NCI-H1436 treated with DMSO at 0.1 percent for 48 hours (cell line): Measurements from ENCODE around the gene PRM1.
"Not testable (repeated sequence)": the region's sequence is repeated elsewhere in the genome, so short reads cannot be mapped to it uniquely, and the experiment has no call there.

Experiments used
- DNase-seq: peaks from one replicate; lab custom pipeline; 2025; lab: John Stamatoyannopoulos, UW

PRM1 gene

GRCh38 chr16:11298143-11298900, 17.2 kb upstream of the PRM1 start:
- no peak for DNase-seq

DNA sequence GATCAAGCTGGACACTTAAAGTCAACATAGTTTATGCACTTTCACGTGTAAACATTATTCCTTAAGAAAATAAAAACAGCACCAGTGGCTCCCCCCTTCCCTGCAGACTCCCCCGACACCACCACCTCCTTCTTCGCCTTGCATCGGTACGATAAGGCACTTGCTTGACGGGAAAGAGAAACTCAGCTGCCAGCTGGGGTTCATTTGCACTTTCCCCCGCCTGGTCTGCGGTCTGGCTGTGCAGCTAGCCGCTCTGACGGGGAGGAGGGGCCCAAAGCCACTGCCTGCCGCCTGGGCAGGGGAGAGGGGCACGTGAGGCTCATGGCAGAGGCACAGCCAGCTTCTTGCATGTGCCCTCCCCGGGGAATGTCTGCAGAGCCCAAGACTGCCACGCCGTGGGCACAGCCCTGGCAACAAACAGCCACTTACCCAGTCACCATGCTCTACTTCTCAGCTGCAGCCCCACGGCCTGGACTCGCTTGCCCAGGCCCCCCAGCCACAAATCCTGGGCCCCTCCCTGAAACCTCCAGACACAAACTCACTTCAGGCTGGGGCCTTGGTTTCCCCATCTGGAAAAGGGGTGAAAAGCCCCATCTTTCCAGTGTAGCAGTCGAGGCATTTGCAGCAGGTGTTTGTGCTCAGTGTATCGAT, 16.5 kb upstream of the PRM1 start:
- peak; percentile 63 for DNase-seq

GRCh38 chr16:11296706-11297491, 15.8 kb upstream of the PRM1 start:
- no peak for DNase-seq

GRCh38 chr16:11296351-11296705, 15.2 kb upstream of the PRM1 start:
- DNase-seq, result no peak

- DNase-seq, result no peak
Measured at GRCh38 chr16:11295672-11296071, 14.5 kb upstream of the PRM1 start.

GRCh38 chr16:11292076-11292748, 11.1 kb upstream of the PRM1 start:
- DNase-seq, result no peak

GRCh38 chr16:11291091-11291703, 10.1 kb upstream of the PRM1 start:
- no peak for DNase-seq

- DNase-seq, result no peak
Measured at GRCh38 chr16:11290102-11290893, 9.2 kb upstream of the PRM1 start.

GRCh38 chr16:11289696-11290095, 8.6 kb upstream of the PRM1 start:
- not testable (repeated sequence) for DNase-seq

GRCh38 chr16:11289202-11289601, 8.1 kb upstream of the PRM1 start:
- DNase-seq, result no peak

- no peak for DNase-seq
Measured at GRCh38 chr16:11285842-11286241, 4.7 kb upstream of the PRM1 start.

DNA sequence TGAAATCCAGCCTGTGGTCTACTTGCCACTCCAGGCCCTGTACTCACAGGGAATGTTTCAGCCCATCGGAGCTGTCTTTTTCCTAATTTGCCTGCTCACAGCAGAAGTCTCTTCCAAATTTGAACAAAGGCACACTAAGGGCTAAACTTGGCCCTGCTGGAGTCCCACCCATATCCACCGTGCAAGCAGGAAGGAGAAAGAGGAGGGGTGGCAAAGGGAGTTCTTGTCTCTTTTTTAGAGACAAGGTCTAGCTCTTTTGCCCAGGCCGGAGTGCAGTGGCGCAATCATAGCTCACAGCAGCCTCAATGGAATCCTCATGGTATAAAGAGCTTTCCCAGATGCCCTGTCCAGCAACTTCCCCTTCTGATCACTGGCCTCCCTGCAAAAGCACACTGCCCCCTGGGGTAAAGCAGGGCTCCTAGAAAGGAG, 2.7 kb upstream of the PRM1 start:
- DNase-seq, result no peak

DNA sequence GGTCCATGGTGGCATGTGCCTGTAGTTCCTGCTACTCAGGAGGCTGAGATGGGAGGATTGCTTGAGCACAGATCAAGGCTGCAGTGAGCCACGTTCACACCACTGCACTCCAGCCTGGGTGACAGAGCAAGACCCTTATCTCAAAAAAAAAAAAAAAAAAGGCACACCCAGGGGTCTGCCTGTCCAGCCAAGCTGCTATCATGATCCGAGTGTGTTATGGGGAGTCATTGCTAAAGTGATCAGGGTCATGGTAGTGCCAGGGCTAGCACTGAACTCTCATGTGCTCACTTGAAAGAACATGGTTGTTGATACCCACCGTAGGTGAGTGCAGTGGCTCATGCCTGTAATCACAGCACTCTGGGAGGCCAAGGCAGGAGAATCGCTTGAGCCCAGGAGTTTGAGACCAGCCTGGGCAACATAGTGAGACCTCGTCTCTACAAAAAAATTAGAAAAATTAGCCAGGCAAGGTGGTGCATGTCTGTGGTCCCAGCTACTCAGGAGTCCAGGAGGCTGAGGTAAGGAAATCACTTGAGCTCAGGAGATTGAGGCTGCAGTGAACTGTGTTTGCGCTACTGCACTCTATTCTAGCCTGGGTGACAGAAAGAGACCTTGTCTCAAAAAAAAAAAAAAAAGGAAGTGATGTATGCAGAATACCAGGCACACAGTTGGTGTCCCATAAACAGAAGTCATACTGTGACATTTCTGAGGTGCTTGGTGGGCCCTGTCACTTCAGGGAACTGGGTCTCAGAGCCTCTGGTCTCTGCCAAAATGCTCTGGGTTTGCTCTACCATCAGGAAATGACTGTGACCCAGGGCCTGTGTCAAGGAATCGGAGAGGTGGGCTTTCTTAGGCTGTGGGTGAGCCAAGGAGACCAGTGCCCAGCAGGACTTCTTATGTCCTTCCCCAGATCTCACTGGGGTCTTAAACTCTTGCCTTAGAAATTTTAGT, 2.2 kb downstream of the PRM1 start:
- DNase-seq, result no peak

- DNase-seq, result no peak
Measured at GRCh38 chr16:11277607-11278337, 3.4 kb downstream of the PRM1 start.

GRCh38 chr16:11276896-11277593, 4.1 kb downstream of the PRM1 start:
- DNase-seq, result no peak

DNA sequence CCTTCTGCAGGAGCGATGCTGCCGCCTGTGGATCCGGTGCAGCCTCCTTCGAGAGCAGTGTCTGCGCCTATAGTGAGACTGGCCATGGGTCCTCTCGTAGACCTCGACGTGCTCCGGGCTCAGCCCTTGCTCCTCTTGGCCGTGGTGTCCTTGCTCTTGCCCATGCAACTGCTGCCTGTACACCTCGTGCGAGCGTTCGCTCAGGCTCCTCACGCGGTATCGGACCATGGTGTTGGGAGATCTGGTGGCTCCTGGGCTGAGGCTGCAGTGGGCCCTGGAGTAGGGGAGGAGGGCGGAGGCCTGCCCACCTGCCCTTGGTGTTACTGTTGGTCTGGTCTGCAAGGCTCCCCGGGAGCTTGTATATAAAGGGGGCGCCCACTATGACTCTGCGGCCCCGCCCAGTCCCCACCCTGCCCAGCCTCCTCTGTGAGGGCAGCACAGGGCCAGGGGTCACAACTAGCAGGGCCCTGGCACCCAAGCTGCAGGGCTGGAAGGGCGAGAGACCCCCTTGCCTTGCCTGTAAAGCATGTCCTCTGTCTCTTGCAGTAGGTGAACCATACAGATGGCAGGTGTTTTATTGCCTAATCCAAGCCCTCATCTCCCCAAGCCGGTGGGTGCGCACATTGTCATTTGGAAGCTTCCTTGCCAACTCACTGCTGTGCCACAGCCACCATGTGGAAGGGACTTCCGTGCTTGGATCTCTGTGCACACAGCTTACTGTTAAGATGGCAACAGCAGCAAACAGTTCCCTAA, 4.8 kb downstream of the PRM1 start, which contains the start of gene PRM2:
Gene PRM2, minus strand, starts transcription at position 338 of the 753 bp plus-strand sequence. Its CDS starts 110 bp downstream, at position 228.
- DNase-seq, result no peak

DNA sequence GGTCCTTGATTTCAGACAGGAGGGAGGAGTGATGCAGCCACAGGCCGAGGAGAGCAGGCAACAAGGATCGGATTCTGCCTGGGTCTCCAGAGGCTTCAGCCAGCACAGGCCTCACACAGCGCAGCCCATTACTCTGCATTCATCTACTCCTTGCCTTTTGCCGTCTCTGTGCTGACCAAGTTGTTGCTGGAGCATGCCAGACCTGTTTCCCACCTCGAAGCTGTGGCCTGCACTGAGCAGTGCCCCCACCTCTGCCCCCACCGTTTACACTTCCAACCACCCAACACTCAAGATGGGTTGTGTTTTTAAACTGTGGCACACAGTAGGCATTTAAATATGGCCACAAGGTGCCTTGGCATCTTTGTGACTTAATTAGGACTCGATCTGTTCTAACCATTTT, 6.2 kb downstream of the PRM1 start:
- DNase-seq, result no peak
